Activated effector memory CD4-positive, alpha-beta T cell treated with Interleukin-2 at 50 U/mL for 16 hours (primary cell): ENCODE data around the gene NRP1.
"Not testable (repeated sequence)": the region's sequence is repeated elsewhere in the genome, so short reads cannot be mapped to it uniquely, and the experiment has no call there.

Source experiments
- DNase-seq: peaks from one replicate; pipeline ENCODE4 v3.0.0-alpha.2; 2020

The NRP1 gene

DNA sequence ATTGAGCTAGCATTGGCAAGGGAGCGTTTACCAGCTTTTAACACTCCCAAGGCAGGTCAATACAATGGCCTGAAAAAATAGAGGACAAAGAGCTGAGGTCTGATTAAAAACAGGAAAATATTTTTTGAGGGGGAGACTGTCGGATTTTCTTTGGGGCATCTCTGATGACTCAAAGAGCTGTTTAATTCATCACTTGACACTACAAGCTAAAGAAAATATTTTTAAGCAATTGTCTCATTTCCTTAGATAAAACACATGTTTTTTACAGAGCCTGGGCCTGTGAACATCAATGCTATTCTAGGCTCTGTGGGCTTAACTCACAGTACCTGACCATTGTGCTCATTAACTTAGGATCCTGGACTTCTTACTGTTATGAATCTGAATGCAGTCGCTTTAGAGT, 100.8 kb downstream of the NRP1 start:
- DNase-seq: no peak

- DNase-seq: no peak
Measured at GRCh38 chr10:33233221-33233620, 101.2 kb downstream of the NRP1 start.

GRCh38 chr10:33231621-33232350, 102.7 kb downstream of the NRP1 start:
- no peak for DNase-seq

GRCh38 chr10:33229949-33230267, 104.6 kb downstream of the NRP1 start:
- no peak for DNase-seq

- no peak for DNase-seq
Measured at GRCh38 chr10:33229252-33229948, 105.1 kb downstream of the NRP1 start.

- no peak for DNase-seq
Measured at GRCh38 chr10:33228426-33228825, 106.0 kb downstream of the NRP1 start.

DNA sequence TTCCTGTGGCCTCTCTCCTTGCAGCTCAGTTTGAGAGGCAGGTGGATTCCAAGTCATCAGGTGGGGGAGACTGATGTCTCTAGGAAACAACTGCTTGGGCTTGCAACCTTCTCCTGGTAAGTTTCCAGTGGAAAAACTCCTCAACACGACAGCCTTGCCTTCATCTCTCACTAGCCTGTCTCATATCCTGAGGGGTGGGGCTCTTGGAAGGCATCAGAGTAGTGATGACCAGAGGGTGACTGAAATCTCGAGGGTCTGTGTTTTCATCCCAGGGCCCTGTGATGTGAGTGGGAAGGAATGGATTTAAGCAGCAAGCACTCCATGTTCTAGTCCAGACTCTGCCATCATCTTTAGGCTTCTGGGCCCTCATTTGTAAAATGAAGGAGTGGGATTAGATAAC, 107.0 kb downstream of the NRP1 start:
- DNase-seq: no peak

- DNase-seq: no peak
Measured at GRCh38 chr10:33224251-33224965, 110.1 kb downstream of the NRP1 start.

- DNase-seq: no peak
Measured at GRCh38 chr10:33223326-33224000, 111.0 kb downstream of the NRP1 start.

DNA sequence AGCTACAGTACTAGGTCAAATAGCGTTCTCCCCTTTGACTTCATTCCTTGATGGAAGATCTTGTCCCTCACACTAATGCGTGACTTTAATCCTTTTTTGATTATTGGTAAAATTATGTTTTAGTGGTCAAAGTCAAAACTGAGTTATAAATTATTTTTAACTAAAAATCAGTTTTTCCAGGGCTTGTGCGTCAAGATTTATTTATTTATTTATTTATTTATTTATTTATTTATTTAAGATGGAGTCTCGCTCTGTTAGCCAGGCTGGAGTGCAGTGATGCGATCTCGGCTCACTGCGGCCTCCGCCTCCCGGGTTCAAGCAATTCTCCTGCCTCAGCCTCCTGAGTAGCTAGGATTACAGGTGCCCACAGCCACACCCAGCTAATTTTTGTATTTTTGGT, 112.2 kb downstream of the NRP1 start:
- DNase-seq: not testable (repeated sequence)

DNA sequence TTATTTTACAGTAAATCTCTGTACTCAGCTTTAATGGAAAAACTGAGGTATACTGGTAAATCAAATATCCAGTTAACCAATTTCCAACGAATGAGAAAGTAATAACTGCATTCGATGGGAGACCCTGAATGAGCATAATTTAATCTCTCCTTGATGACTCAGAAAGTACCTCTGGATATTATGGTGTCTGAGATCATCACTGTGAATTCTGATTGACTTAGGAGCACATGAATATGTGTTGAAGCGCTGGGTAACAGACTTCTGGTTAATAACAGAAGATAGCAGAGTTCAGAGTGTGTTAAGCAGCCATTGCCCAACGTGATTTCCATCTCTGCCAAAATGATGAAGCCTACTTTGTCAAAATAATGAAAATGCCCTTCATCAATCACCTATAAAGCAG, 116.6 kb downstream of the NRP1 start:
- DNase-seq: no peak

- no peak for DNase-seq
Measured at GRCh38 chr10:33216661-33217427, 117.6 kb downstream of the NRP1 start.

- no peak for DNase-seq
Measured at GRCh38 chr10:33215635-33216034, 118.8 kb downstream of the NRP1 start.

DNA sequence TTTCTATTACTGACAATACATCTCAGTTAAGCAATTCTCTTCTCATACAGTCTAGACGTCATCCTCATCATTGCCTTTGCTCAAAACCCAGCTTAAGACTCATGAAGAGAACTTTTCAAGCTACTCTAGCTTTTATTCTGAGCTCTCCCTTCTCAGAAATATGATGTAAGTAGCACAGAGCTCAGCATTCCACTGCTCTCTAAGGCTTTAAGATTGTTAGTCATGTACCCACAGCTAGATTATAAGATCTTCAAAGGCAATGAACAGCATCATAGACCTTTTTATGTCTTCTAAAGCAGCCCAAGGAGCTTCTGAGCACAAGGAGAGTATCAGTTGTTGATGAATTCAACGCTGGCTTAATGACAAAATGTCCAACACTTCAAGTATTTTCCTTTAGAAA, 119.3 kb downstream of the NRP1 start:
- DNase-seq: no peak

DNA sequence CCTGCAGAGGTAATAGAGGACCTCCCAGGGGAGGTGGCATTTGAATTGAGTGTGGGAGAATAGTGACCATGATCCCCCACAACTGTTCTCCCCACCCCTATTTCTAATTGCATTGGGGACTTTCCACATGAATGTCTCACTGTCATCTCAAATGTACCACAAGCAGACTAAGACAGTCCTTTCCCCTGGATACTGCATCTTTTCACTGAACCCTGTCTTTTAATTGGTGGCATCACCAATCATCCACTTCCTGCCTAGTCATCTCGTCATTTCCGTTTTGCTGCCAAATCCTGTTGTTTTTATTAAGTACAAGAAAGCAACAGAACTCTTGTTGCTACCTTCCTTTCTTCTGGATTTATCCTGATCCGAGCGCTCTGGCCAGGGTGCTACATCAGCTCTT, 120.3 kb downstream of the NRP1 start:
- no peak for DNase-seq

- DNase-seq: no peak
Measured at GRCh38 chr10:33212061-33212748, 122.3 kb downstream of the NRP1 start.

DNA sequence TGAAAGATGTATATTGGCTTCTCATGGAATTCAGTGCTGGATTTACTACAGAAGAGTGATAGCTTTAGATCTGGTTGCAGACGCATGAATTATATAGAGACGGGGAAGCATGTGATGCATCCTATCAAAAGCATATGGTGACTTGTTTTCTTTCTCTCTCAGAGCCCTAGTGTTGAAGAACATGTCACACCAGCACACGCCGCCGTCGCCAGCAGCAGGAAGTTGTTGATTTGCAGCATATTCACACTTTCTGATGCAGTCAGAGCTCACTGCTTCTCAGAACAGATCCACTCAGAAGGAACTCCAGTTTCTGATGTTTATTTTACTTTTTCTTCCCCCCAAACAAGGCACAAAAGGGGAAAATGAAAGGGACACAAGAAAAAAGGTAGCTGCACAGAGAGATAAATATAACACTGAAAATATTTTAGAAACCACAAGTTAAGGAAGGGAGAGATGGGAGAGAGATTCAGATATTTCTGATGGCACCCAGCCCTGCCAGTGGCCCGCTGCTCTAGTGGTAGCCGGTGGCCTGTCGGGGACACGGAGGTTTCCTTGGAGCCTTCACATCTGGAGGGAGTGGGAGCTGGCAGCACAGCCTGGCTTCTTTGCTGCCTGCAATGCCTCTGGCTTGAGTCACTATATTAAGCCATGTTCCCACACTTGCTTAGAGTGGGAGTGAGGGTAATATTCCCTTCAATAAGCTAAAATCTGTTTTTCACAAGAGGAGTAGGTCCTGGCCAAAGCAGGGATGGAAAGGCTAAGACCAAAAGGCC, 123.2 kb downstream of the NRP1 start:
- no peak for DNase-seq

DNA sequence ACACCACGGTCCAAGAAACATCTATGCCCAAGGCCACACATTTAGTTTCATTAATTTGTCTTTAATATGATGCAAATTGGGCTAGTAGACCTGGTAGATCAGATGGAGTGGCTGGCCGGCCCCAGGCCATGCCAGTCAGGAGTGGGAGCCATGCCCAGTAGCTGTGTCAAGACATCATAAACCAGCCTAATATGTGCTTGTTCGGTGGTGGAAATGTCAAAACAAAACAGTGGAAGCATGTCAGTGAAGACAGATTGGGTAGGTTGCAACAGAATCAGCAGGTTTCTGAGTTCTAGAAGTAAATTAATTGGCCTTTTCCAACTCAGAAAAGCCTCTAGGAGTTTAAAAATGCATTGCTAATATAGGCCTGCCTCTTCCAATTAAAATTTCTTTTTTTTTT, 124.7 kb downstream of the NRP1 start:
- DNase-seq: no peak

GRCh38 chr10:33208166-33208565, 126.3 kb downstream of the NRP1 start:
- no peak for DNase-seq

DNA sequence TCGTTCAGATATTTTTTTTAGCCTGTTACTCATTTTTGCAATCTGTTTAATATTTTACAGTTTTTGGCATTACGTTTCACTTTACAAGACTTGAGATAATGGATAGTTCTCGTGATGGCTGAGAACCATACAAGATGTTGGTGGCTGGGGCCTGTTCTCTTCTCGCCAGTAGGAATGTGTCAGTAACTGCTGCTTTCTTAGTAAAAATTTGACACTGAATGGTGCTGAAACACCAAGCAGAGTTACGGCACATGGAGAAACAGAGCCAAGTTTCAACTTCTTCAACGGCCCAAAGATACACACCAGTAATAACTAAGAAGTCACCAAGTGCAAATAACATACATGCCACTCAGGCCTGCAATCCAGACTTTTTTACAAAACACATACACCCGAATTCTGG, 130.4 kb downstream of the NRP1 start:
- DNase-seq: no peak

GRCh38 chr10:33201971-33202370, 132.5 kb downstream of the NRP1 start:
- no peak for DNase-seq
